Renal cortex interstitium (tissue), 3 donors: ENCODE measurements around the gene ANKRD10. TPM values are rescaled to one million over a fixed set of nuclear protein-coding genes. Genes with fewer than 3 reads are reported as not detected.

Source experiments
- polyA plus RNA-seq, 3 donors: library from polyadenylated mRNA; unstranded; fragments of 120-200 nt; gene quantifications; one replicate each; pipeline ENCODE4 v1.2.1, GENCODE V29; 2013; ENCODE audit not compliant: insufficient read length in 3 of 3

The ANKRD10 gene
- polyA plus RNA-seq, 3 donors: 222 to 403 (median 258) TPM

Other genes with a start within 250 kb of the ANKRD10 start
- 10 to 100 TPM; 46.5 to 76.1 (median 73.0) TPM for gene CARS2, start 209.0 kb downstream of the ANKRD10 start, polyA plus RNA-seq
- gene ING1, start 201.4 kb downstream of the ANKRD10 start, polyA plus RNA-seq: 10 to 100 TPM; 25.8 to 31.7 (median 30.8) TPM
- gene ARHGEF7, start 200.2 kb upstream of the ANKRD10 start, polyA plus RNA-seq: 10 to 100 TPM; 63.0 to 84.2 (median 66.7) TPM